VCaP (cell line): ENCODE measurements around the gene TIGAR.

Experiments
- H3K27ac ChIP-seq: fragments of 450-650 bp; 2 replicates; pipeline ENCODE4 v1.5.1; 2017
- TF ChIP-seq, protein P1 (sequence below): fragments of 450-650 bp; conservative IDR thresholded peaks from 2 replicates; pipeline ENCODE4 v1.5.1; 2017; ENCODE audit warnings: mild to moderate bottlenecking, moderate library complexity

Gene TIGAR

GRCh38 chr12:4301932-4302501 lies 19.0 kb upstream of the TIGAR start:
- TF ChIP-seq, protein P1, sequence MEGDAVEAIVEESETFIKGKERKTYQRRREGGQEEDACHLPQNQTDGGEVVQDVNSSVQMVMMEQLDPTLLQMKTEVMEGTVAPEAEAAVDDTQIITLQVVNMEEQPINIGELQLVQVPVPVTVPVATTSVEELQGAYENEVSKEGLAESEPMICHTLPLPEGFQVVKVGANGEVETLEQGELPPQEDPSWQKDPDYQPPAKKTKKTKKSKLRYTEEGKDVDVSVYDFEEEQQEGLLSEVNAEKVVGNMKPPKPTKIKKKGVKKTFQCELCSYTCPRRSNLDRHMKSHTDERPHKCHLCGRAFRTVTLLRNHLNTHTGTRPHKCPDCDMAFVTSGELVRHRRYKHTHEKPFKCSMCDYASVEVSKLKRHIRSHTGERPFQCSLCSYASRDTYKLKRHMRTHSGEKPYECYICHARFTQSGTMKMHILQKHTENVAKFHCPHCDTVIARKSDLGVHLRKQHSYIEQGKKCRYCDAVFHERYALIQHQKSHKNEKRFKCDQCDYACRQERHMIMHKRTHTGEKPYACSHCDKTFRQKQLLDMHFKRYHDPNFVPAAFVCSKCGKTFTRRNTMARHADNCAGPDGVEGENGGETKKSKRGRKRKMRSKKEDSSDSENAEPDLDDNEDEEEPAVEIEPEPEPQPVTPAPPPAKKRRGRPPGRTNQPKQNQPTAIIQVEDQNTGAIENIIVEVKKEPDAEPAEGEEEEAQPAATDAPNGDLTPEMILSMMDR, result no peak
- H3K27ac ChIP-seq, result no peak overlapping the region

DNA sequence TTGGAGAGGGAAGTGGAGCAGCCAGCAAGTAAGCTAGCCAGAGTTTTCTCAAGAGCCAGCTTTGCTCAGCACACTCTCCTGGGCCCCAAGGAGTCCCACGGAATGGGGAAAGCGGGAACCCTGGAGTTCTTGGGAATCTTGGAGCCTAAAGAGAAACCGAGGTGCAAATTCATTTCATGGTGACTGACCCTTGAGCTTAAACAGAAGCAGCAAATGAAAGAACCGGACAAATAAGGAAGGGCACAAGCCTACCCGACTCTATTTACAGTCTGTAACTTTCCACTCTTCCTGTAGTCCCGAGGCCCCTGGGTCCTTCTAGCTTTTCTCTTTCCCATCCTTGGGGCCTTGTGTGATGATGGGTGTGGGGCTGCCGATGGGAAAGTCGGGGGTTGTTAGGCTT lies 18.1 kb upstream of the TIGAR start:
- H3K27ac ChIP-seq, result no peak overlapping the region
- TF ChIP-seq, protein P1, result no peak

- TF ChIP-seq, protein P1, result no peak
- H3K27ac ChIP-seq, result no peak overlapping the region
Measured at GRCh38 chr12:4303750-4304149, 17.3 kb upstream of the TIGAR start.

- peak overlapping the region; percentile 32; the same call in 1 of the 2 replicates for H3K27ac ChIP-seq
- TF ChIP-seq, protein P1, result peak; percentile 94
Measured at GRCh38 chr12:4307593-4308333, 13.2 kb upstream of the TIGAR start.

DNA sequence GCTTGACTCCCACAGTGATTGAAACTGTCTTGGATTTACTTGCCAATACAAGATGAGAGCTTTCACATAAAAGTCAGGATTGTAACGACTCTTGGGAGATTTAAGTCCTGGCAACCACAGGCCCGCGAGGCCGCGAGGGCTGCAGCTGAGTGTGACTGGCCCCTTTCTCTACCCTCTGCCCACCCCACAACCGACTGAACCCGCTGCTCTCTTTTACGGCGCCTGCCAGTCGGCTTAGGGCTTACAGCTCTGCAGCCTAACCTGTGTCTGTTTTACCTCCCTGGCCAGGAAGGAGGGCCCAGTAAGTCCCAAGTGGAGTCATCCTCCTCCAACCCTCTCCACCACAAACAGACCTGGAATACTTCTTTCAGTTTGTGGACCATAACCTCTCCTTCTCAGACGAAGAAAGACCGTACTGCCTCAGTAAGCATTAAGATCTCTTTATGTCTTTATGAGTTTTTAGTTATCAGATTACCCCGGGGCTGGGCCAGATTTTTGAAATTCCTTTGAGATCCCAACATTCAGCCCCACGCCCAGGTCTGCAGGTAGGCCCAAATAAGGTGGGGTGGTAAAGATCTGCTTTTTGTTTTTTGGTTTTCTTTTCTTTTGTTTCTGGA lies 12.6 kb upstream of the TIGAR start:
- peak overlapping the region; percentile 32; the same call in 1 of the 2 replicates for H3K27ac ChIP-seq
- TF ChIP-seq, protein P1, result no peak

DNA sequence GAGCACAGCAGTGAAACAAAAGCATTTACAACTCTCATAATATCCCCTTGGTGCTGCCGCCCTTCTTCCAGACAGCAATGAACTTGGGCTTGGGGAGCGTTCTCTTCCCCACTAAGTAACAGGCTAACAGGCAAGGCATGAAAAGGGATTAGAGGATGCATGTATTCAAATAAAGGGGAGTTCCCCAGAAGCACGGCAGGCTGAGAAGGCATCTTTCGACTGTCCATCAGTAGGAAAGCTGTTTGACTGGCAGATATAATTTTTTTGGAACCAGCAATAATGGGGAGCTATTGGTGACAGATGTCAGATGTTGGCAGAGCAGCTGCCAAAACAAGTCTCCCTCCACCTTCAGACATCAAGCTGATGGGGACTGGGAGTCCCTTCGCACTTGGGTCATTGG lies 9.2 kb upstream of the TIGAR start:
- H3K27ac ChIP-seq, result no peak overlapping the region
- TF ChIP-seq, protein P1, result no peak

- TF ChIP-seq, protein P1, result no peak
- H3K27ac ChIP-seq, result no peak overlapping the region
Measured at GRCh38 chr12:4312251-4312650, 8.8 kb upstream of the TIGAR start.
